Smooth muscle cell (in vitro differentiated cells): Measurements from ENCODE around the gene PUDP. TPM values are rescaled to one million over a fixed set of nuclear protein-coding genes. Genes with fewer than 3 reads are reported as not detected.

Source experiments
- DNase-seq: peaks from one replicate; lab custom pipeline; 2025; ENCODE audit not compliant: unreplicated experiment; lab: John Stamatoyannopoulos, UW
- H2AFZ ChIP-seq: fragments of 200-600 bp; sonication (generic); 2 replicates; pipeline ENCODE4 v1.6.0; 2016; ENCODE audit warnings: antibody characterized with exemption, low read depth, mild to moderate bottlenecking
- H3F3A ChIP-seq: fragments of 200-600 bp; sonication (generic); 2 replicates; pipeline ENCODE4 v1.6.0; 2017; ENCODE audit warnings: antibody characterized with exemption, low read depth
- H3K27ac ChIP-seq: fragments of 200-600 bp; sonication (generic); 2 replicates; pipeline ENCODE4 v1.5.1; 2016; ENCODE audit warnings: low read depth, mild to moderate bottlenecking
- H3K27me3 ChIP-seq: fragments of 200-600 bp; sonication (generic); 2 replicates; pipeline ENCODE4 v1.6.1; 2016; ENCODE audit warnings: low read depth, mild to moderate bottlenecking
- H3K36me3 ChIP-seq: fragments of 200-600 bp; sonication (generic); 2 replicates; pipeline ENCODE4 v1.5.1; 2016; ENCODE audit warnings: low read depth
- H3K4me1 ChIP-seq: fragments of 200-600 bp; sonication (generic); 2 replicates; pipeline ENCODE4 v1.5.1; 2016; ENCODE audit warnings: low read depth
- H3K4me2 ChIP-seq: fragments of 200-600 bp; sonication (generic); 2 replicates; pipeline ENCODE4 v1.6.0; 2016; ENCODE audit warnings: mild to moderate bottlenecking
- H3K4me3 ChIP-seq: fragments of 200-600 bp; sonication (generic); 2 replicates; pipeline ENCODE4 v1.5.1; 2016; ENCODE audit warnings: mild to moderate bottlenecking
- H3K79me2 ChIP-seq: fragments of 200-600 bp; sonication (generic); 2 replicates; pipeline ENCODE4 v1.6.0; 2016; ENCODE audit warnings: low read depth, mild to moderate bottlenecking
- H3K9ac ChIP-seq: fragments of 200-600 bp; sonication (generic); 2 replicates; pipeline ENCODE4 v1.6.0; 2016; ENCODE audit warnings: low read depth
- H3K9me3 ChIP-seq: fragments of 200-600 bp; sonication (generic); replicated peaks from 2 replicates; pipeline ENCODE4 v1.5.1; 2016; ENCODE audit warnings: low read depth
- H4K20me1 ChIP-seq: fragments of 200-600 bp; sonication (generic); 2 replicates; pipeline ENCODE4 v1.6.0; 2016; ENCODE audit warnings: low read depth
- WGBS: methylation state at CpG from one replicate; pipeline ENCODE4 v1.1.7; 2016; ENCODE audit warnings: low lambda C conversion rate; 5-methylcytosine and 5-hydroxymethylcytosine counted together
- polyA plus RNA-seq: library from polyadenylated mRNA; unstranded; fragments of >200 nt; fragmentation: Nextera tagmentation; extraction: Ambion mirVana; gene quantifications from 2 replicates; pipeline ENCODE4 v1.2.1, GENCODE V29; 2016
- total RNA-seq: library from RNA; depleted of rRNA; stranded (reverse); fragments of >200 nt; gene quantifications from 2 replicates; pipeline ENCODE4 v1.2.3, GENCODE V29; 2014
- TF ChIP-seq, protein P1 (sequence below): fragments of 200-600 bp; sonication (generic); IDR thresholded peaks from 2 replicates; pipeline ENCODE4 v1.5.1; 2017; ENCODE audit warnings: borderline replicate concordance, mild to moderate bottlenecking, antibody characterized with exemption; ENCODE audit not compliant: insufficient read depth, poor library complexity, severe bottlenecking

PUDP gene
- total and polyA plus RNA-seq, 2 experiments from 2014 or later: 13.2 to 19.5 TPM

DNA sequence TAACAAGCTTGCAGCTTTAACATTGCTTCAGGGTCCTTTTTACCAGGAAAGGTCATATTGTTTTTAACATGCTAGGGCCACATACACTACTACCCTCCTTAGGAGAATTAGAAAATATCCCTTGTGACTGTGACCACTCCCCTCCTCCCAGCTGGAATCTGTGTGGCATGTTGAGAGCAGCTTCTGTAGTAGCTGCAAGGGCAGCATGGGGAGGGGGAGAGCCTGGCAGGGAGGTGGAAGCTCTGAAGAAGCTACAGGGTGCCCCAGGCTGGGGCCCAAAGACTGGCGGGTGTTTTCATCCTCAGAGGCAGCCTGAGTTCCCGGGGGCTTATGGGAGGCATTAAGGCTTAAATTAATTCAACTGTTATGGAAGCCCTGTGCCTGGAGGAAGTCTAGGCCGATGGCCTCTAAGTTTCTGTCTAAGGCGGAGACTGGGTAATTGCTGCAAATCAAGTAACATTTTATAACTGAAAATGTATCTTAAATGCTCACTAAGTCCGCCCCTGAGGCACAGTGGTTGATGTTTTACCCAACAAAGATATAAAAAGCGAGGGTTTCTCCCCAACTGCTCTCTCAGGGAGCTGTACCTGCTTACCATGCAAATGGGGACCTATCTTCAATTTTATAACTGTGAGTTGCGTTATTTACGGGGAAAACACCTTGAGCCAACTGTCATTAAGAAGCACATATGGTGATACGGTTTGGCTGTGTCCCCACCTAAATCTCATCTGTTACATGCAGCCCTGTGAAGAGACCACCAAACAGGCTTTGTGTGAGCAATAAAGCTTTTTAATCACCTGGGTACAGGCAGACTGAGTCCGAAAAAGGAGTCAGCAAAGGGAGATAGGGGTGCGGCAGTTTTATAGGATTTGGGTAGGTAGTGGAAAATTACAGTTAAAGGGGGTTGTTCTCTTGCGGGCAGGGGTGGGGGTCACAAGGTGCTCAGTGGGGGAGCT, 37.8 kb downstream of the PUDP start:
- no peak for DNase-seq
- Histone ChIP-seq H3K4me1 (no peaks in the 10 kb centered on the region), H4K20me1 (peaks cover 5% of the 10 kb centered on the region), H2AFZ (no peak overlapping the region), H3K4me2 (no peak overlapping the region), H3K9ac (no peak overlapping the region), H3K36me3 (no peaks in the 10 kb centered on the region), H3F3A (no peaks in the 10 kb centered on the region), H3K27ac (no peak overlapping the region), H3K27me3 (no peaks in the 10 kb centered on the region), H3K9me3 (no peaks in the 10 kb centered on the region), H3K4me3 (no peak overlapping the region), H3K79me2 (no peaks in the 10 kb centered on the region)
- 75% methylated on average over 12 of the region's 12 CpGs for WGBS
- TF ChIP-seq, protein P1, sequence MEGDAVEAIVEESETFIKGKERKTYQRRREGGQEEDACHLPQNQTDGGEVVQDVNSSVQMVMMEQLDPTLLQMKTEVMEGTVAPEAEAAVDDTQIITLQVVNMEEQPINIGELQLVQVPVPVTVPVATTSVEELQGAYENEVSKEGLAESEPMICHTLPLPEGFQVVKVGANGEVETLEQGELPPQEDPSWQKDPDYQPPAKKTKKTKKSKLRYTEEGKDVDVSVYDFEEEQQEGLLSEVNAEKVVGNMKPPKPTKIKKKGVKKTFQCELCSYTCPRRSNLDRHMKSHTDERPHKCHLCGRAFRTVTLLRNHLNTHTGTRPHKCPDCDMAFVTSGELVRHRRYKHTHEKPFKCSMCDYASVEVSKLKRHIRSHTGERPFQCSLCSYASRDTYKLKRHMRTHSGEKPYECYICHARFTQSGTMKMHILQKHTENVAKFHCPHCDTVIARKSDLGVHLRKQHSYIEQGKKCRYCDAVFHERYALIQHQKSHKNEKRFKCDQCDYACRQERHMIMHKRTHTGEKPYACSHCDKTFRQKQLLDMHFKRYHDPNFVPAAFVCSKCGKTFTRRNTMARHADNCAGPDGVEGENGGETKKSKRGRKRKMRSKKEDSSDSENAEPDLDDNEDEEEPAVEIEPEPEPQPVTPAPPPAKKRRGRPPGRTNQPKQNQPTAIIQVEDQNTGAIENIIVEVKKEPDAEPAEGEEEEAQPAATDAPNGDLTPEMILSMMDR: no peak

DNA sequence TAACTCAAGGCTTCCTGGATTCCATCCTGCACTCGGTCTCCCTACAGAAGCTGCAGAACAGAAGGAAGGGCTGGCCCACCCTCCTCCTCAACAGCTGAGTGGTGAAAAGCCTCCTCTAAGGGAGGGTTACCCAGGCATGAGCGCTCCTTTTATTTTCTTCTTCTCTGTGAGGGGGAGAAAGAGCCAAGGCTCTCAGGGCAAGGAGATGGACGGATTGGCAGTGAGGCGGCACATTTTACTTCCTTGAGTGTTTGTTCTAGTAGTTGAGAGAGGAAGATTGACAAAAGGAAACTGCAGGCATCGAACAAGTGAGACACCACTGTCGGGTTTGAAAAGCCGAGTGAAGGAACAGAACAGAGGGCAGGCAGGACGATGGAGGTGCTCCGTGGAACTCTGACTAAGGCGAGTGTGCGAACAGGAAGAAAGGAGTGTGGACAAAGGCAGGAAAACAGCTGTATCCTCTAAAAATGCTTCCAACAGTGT, 38.9 kb downstream of the PUDP start:
- Histone ChIP-seq H3K4me2 (no peak overlapping the region), H3K27me3 (no peaks in the 10 kb centered on the region), H3K4me3 (no peak overlapping the region), H3K36me3 (no peaks in the 10 kb centered on the region), H3K4me1 (no peaks in the 10 kb centered on the region), H3K9me3 (no peaks in the 10 kb centered on the region), H4K20me1 (peaks cover 5% of the 10 kb centered on the region), H2AFZ (no peak overlapping the region), H3K79me2 (no peaks in the 10 kb centered on the region), H3F3A (no peaks in the 10 kb centered on the region), H3K9ac (no peak overlapping the region), H3K27ac (no peak overlapping the region)
- TF ChIP-seq, protein P1: no peak
- DNase-seq: no peak
- WGBS: 70% methylated on average over 11 of the region's 11 CpGs

DNA sequence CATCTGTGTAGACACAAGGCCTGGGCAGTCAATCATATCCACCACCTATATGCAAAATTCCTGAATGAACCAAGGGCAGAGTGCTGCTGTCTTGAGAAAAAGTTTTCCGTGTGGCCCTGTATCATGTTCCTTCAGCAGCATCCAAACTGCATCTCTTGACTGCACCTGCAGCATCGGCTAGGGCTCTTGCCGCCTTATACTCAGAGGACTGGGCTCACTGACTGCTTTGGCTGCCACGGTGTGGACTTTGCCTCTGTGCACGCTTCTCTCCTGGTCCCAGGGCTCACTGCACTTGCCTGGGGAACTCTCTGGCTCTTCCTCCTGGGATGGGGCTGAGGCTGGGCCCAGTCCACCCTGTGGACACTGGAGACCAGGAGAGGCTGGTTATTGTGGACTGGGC, 39.9 kb downstream of the PUDP start:
- no peak overlapping the region for H3K4me2 ChIP-seq
- H3K27ac ChIP-seq: no peak overlapping the region
- 83% methylated on average over 5 of the region's 5 CpGs for WGBS
- H3K4me3 ChIP-seq: no peak overlapping the region
- no peaks in the 10 kb centered on the region for H3K27me3 ChIP-seq
- no peaks in the 10 kb centered on the region for H3F3A ChIP-seq
- H3K9me3 ChIP-seq: peaks cover 3% of the 10 kb centered on the region
- H2AFZ ChIP-seq: no peak overlapping the region
- no peak overlapping the region for H3K9ac ChIP-seq
- H3K36me3 ChIP-seq: no peaks in the 10 kb centered on the region
- no peak for DNase-seq
- no peaks in the 10 kb centered on the region for H3K4me1 ChIP-seq
- peaks cover 5% of the 10 kb centered on the region for H4K20me1 ChIP-seq
- TF ChIP-seq, protein P1: no peak
- no peaks in the 10 kb centered on the region for H3K79me2 ChIP-seq

- no peaks in the 10 kb centered on the region for H3F3A ChIP-seq
- 83% methylated on average over 2 of the region's 2 CpGs for WGBS
Observed at GRCh38 chrX:7106649-7107048, 41.3 kb downstream of the PUDP start.

More at GRCh38 chrX:7106649-7107048, 41.3 kb downstream of the PUDP start:
- Histone ChIP-seq H3K36me3 (no peaks in the 10 kb centered on the region), H2AFZ (no peak overlapping the region), H3K4me1 (no peaks in the 10 kb centered on the region), H3K9ac (no peak overlapping the region), H3K4me3 (no peak overlapping the region), H3K79me2 (no peaks in the 10 kb centered on the region), H3K9me3 (peaks cover 3% of the 10 kb centered on the region), H4K20me1 (peaks cover 5% of the 10 kb centered on the region), H3K27ac (no peak overlapping the region), H3K27me3 (no peaks in the 10 kb centered on the region), H3K4me2 (no peak overlapping the region)
- TF ChIP-seq, protein P1: no peak
- no peak for DNase-seq
